Esophagus (tissue), 2 donors: ENCODE results near the gene CD24. TPM values are rescaled to one million over a fixed set of nuclear protein-coding genes. Genes with fewer than 3 reads are reported as not detected.

Source experiments
- H3K27ac ChIP-seq, 2 donors: one replicate each; pipeline ENCODE4 v1.5.1; 2013; ENCODE audit warnings: low read depth in 2 of 2, mild to moderate bottlenecking in 2 of 2, inconsistent platforms in 1 of 2, low read length in 1 of 2, moderate library complexity in 1 of 2
- H3K27me3 ChIP-seq, 2 donors: one replicate each; pipeline ENCODE4 v1.6.1; 2013; ENCODE audit warnings: low read length in 2 of 2, control low read depth in 1 of 2, mild to moderate bottlenecking in 1 of 2; ENCODE audit not compliant: insufficient read depth in 2 of 2, control insufficient read depth in 1 of 2
- H3K36me3 ChIP-seq, 2 donors: one replicate each; pipeline ENCODE4 v1.6.1; 2013; ENCODE audit warnings: low read length in 1 of 2; ENCODE audit not compliant: control insufficient read depth in 2 of 2, insufficient read depth in 2 of 2
- H3K4me1 ChIP-seq, 2 donors: one replicate each; pipeline ENCODE4 v1.6.1; 2013; ENCODE audit warnings: low read length in 1 of 2; ENCODE audit not compliant: control insufficient read depth in 2 of 2, insufficient read depth in 2 of 2
- H3K4me3 ChIP-seq, 2 donors: one replicate each; pipeline ENCODE4 v1.5.1; 2013; ENCODE audit warnings: low read length in 2 of 2, mild to moderate bottlenecking in 2 of 2, low read depth in 1 of 2, moderate library complexity in 1 of 2
- H3K9me3 ChIP-seq, 2 donors: one replicate each; pipeline ENCODE4 v1.6.1; 2013; ENCODE audit warnings: mild to moderate bottlenecking in 2 of 2, low read depth in 1 of 2, low read length in 1 of 2, moderate library complexity in 1 of 2; ENCODE audit not compliant: control insufficient read depth in 2 of 2, insufficient read depth in 1 of 2
- WGBS, 2 donors: extraction: QIAGEN DNeasy Blood & Tissue Kit; methylation state at CpG; one replicate each; pipeline ENCODE4 v1.1.7; 2013; 5-methylcytosine and 5-hydroxymethylcytosine counted together
- polyA plus RNA-seq, 2 donors: library from polyadenylated mRNA; stranded (reverse); fragments of 200-250 nt; gene quantifications; one replicate each; pipeline ENCODE4 v1.2.3, GENCODE V29; 2013
- donor health status: healthy with polysubstance abuse.
- donor health status: Bipolar disorder and iron deficiency.

CD24 gene
- polyA plus RNA-seq, 2 donors = 1,138 to 1,326 TPM

- Histone ChIP-seq H3K27ac (no peak overlapping the region), H3K4me3 (no peak overlapping the region), H3K9me3 (no peaks in the 10 kb centered on the region), H3K4me1 (no peaks in the 10 kb centered on the region), H3K36me3 (no peaks in the 10 kb centered on the region), H3K27me3 (no peaks in the 10 kb centered on the region)
- 62 to 68% methylated on average over 3 of the region's 3 CpGs for WGBS, 2 donors
Observed at GRCh38 chr6:106988664-106989063, 14.1 kb upstream of the CD24 start.

GRCh38 chr6:106981926-106982325 is 7.4 kb upstream of the CD24 start:
- H3K4me3 ChIP-seq = no peak overlapping the region
- H3K4me1 ChIP-seq = no peaks in the 10 kb centered on the region
- H3K27me3 ChIP-seq = no peaks in the 10 kb centered on the region
- 59 to 62% methylated on average over 4 of the region's 4 CpGs for WGBS, 2 donors
- no peaks in the 10 kb centered on the region for H3K9me3 ChIP-seq
- H3K27ac ChIP-seq = no peak overlapping the region
- H3K36me3 ChIP-seq = no peaks in the 10 kb centered on the region

GRCh38 chr6:106980926-106981325 is 6.4 kb upstream of the CD24 start:
- no peaks in the 10 kb centered on the region for H3K27me3 ChIP-seq
- H3K4me3 ChIP-seq = no peak overlapping the region
- H3K4me1 ChIP-seq = no peaks in the 10 kb centered on the region
- H3K9me3 ChIP-seq = no peaks in the 10 kb centered on the region
- WGBS, 2 donors = 88 to 91% methylated on average over 4 of the region's 4 CpGs
- no peaks in the 10 kb centered on the region for H3K36me3 ChIP-seq
- H3K27ac ChIP-seq = no peak overlapping the region

- Histone ChIP-seq H3K9me3 (no peaks in the 10 kb centered on the region), H3K27me3 (no peaks in the 10 kb centered on the region), H3K4me3 (no peak overlapping the region), H3K36me3 (no peaks in the 10 kb centered on the region), H3K4me1 (no peaks in the 10 kb centered on the region), H3K27ac (no peak overlapping the region)
- WGBS, 2 donors = 1% methylated on average over 8 of the region's 8 CpGs
Observed at GRCh38 chr6:106979435-106979884, 4.9 kb upstream of the CD24 start.

GRCh38 chr6:106977246-106977645 is 2.7 kb upstream of the CD24 start:
- Histone ChIP-seq H3K27ac (peak overlapping the region; percentile 15 to 22), H3K36me3 (no peaks in the 10 kb centered on the region), H3K4me3 (no peak overlapping the region), H3K9me3 (no peaks in the 10 kb centered on the region), H3K27me3 (peaks cover 0 to 4% of the 10 kb centered on the region in 2 donors), H3K4me1 (peaks cover 0 to 3% of the 10 kb centered on the region in 2 donors)
- WGBS, 2 donors = 53 to 72% methylated on average over 3 of the region's 3 CpGs

GRCh38 chr6:106976270-106976669 is 1.7 kb upstream of the CD24 start:
- H3K27me3 ChIP-seq = peaks cover 0 to 4% of the 10 kb centered on the region in 2 donors
- no peak overlapping the region for H3K4me3 ChIP-seq
- H3K27ac ChIP-seq = no peak overlapping the region

GRCh38 chr6:106975738-106976064 is 1.2 kb upstream of the CD24 start:
- peak overlapping the region; percentile 43 to 76 for H3K27ac ChIP-seq
- no peaks in the 10 kb centered on the region for H3K36me3 ChIP-seq
- no peaks in the 10 kb centered on the region for H3K9me3 ChIP-seq
- H3K4me3 ChIP-seq = peak overlapping the region; percentile 73 to 78
- WGBS, 2 donors = 3% methylated on average over 12 of the region's 12 CpGs
- peaks cover 0 to 3% of the 10 kb centered on the region in 2 donors for H3K4me1 ChIP-seq
- peaks cover 0 to 4% of the 10 kb centered on the region in 2 donors for H3K27me3 ChIP-seq

More at GRCh38 chr6:106976270-106976669, 1.7 kb upstream of the CD24 start:
- WGBS, 2 donors = 55 to 61% methylated on average over 5 of the region's 5 CpGs
- no peaks in the 10 kb centered on the region for H3K9me3 ChIP-seq
- H3K36me3 ChIP-seq = no peaks in the 10 kb centered on the region
- peaks cover 0 to 3% of the 10 kb centered on the region in 2 donors for H3K4me1 ChIP-seq

GRCh38 chr6:106974999-106975737 is 639 bp upstream of the CD24 start:
- H3K4me1 ChIP-seq = peaks cover 0 to 3% of the 10 kb centered on the region in 2 donors
- H3K27ac ChIP-seq = peak overlapping the region; percentile 76 to 83
- 1% methylated on average over 31 to 90 of the region's 90 CpGs for WGBS, 2 donors
- H3K4me3 ChIP-seq = peak overlapping the region; percentile 73 to 78
- H3K36me3 ChIP-seq = no peaks in the 10 kb centered on the region
- H3K27me3 ChIP-seq = peaks cover 0 to 4% of the 10 kb centered on the region in 2 donors
- H3K9me3 ChIP-seq = no peaks in the 10 kb centered on the region

- H3K9me3 ChIP-seq = no peaks in the 10 kb centered on the region
- H3K27me3 ChIP-seq = peaks cover 0 to 4% of the 10 kb centered on the region in 2 donors
- peak overlapping the region; percentile 75 to 77 for H3K27ac ChIP-seq
Observed at GRCh38 chr6:106973836-106974335, 643 bp downstream of the CD24 start.

More at GRCh38 chr6:106973836-106974335, 643 bp downstream of the CD24 start:
- H3K4me1 ChIP-seq = peaks cover 0 to 3% of the 10 kb centered on the region in 2 donors
- WGBS, 2 donors = 1 to 3% methylated on average over 31 to 32 of the region's 32 CpGs
- H3K36me3 ChIP-seq = no peaks in the 10 kb centered on the region
- peak overlapping the region; percentile 66 to 78 for H3K4me3 ChIP-seq
